ENCODE data around the gene CNTNAP5. TPM values are rescaled to one million over a fixed set of nuclear protein-coding genes. Genes with fewer than 3 reads are reported as not detected.

The CNTNAP5 gene
- total and polyA plus RNA-seq, 5 donors from 2014 or later: not detected

DNA sequence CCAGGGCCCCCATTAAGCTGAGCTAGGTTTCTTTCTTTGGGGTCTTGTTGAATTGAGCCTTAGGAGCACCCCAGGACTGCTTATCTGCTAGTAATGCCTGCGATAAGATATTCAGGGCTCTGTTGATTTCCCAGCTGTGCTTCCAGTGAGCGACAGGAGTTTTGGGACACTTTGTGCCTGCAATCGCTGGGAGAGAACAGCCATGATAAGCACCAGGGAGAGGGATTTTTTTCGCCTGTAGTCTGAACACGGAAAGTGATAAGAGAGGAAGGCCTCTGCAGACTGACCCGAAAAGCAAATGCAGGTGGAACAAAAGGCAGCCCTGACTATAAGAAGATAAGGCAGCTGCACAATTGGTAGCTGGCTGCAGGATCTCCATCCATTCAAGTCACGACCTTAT lies 244.3 kb downstream of the CNTNAP5 start:
- Histone ChIP-seq H3K9me3 (ENCODE audit: control insufficient read depth in 2 of 2, low read length in 2 of 2) (peaks cover 4 to 8% of the 10 kb centered on the region in 2 experiments), H3K27me3 (ENCODE audit: control insufficient read depth, insufficient read depth, low read length) (no peaks in the 10 kb centered on the region), H3K27ac (ENCODE audit: insufficient read depth, low read length, poor library complexity, severe bottlenecking) (no peak overlapping the region), H3K4me1 (ENCODE audit: control insufficient read depth, insufficient read depth, low read length, poor library complexity, severe bottlenecking) (no peaks in the 10 kb centered on the region), H3K4me3 (ENCODE audit: low read depth, low read length) (no peak overlapping the region), H3K36me3 (ENCODE audit: control insufficient read depth, insufficient read depth, low read length) (no peaks in the 10 kb centered on the region)
- no peaks in the 10 kb centered on the region for H3K4me1 Mint-ChIP-seq
- no peak for ATAC-seq (ENCODE audit: low read depth in 2 of 2)
- H3K9me3 Mint-ChIP-seq: peaks cover 0 to 13% (median 7%) of the 10 kb centered on the region in 7 donors
- H3K27me3 Mint-ChIP-seq: no peaks in the 10 kb centered on the region
- no peaks in the 10 kb centered on the region for H3K36me3 Mint-ChIP-seq
- no peak overlapping the region for H3K27ac Mint-ChIP-seq
- no peak overlapping the region for H3K4me3 Mint-ChIP-seq
- no peak for DNase-seq

DNA sequence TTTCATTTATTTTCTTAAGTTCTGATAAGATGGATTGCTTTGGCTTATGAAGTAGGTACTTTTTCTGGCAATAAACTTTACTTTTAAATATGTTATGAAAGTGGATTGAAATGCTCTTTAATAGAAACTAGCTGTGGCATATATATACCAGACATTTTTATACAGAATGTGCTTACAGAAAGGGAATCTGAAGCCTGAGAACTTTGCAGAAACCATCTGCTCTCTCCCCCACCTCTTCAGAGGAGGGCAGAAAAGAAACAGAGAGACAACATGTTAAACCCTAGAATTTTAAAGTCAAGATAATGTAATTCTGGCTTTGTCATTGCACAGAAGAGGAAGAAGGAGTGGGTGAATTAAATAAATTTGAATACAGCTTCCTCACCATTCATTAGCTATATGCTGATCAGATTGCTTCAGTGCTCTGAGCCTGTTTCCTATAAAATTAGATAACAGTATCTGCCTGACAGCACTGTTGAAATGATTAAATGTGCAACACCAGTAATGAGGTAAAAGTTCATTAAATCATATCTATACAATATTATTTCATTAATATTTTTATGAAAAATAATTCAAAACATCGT lies 247.3 kb downstream of the CNTNAP5 start:
- Mint-ChIP-seq H3K4me3 (no peak overlapping the region), H3K4me1 (no peaks in the 10 kb centered on the region), H3K9me3 (peaks cover 0 to 17% (median 4%) of the 10 kb centered on the region in 7 donors), H3K27ac (no peak overlapping the region), H3K27me3 (no peaks in the 10 kb centered on the region), H3K36me3 (no peaks in the 10 kb centered on the region)
- H3K9me3 ChIP-seq (ENCODE audit: control insufficient read depth in 2 of 2, low read length in 2 of 2): peaks cover 0 to 4% of the 10 kb centered on the region in 2 experiments
- no peaks in the 10 kb centered on the region for H3K4me1 ChIP-seq (ENCODE audit: control insufficient read depth, insufficient read depth, low read length, poor library complexity, severe bottlenecking)
- no peaks in the 10 kb centered on the region for H3K36me3 ChIP-seq (ENCODE audit: control insufficient read depth, insufficient read depth, low read length)
- no peak overlapping the region for H3K4me3 ChIP-seq (ENCODE audit: low read depth, low read length)
- no peak overlapping the region for H3K27ac ChIP-seq (ENCODE audit: insufficient read depth, low read length, poor library complexity, severe bottlenecking)
- no peaks in the 10 kb centered on the region for H3K27me3 ChIP-seq (ENCODE audit: control insufficient read depth, insufficient read depth, low read length)
- DNase-seq (no peak), ATAC-seq (ENCODE audit: low read depth in 2 of 2) (no peak)

DNA sequence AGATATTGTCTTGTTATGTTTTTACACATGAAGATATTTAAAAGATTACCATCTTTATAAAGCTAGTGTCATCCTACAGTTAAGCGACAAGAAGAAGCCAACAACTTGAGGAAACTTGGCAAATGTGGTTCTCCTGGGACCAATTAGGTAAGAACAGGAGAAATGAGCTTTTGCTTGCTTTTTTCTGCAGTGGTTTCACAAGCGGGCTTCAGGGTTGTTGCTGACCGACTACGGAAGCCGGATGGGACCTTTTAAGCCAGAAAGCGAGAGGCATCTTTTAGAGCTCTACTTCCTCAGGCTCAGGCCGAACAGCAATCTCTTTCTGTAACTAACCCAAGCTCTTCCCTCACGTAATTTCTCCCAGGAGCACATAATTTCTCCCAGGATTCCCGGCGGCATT lies 256.5 kb downstream of the CNTNAP5 start:
- ATAC-seq (ENCODE audit: low read depth in 2 of 2) (no peak), DNase-seq (no peak)
- Mint-ChIP-seq H3K4me1 (no peaks in the 10 kb centered on the region), H3K36me3 (no peaks in the 10 kb centered on the region), H3K27me3 (no peaks in the 10 kb centered on the region), H3K4me3 (no peak overlapping the region), H3K9me3 (peaks cover 0 to 10% (median 4%) of the 10 kb centered on the region in 7 donors), H3K27ac (no peak overlapping the region)
- no peaks in the 10 kb centered on the region for H3K27me3 ChIP-seq (ENCODE audit: control insufficient read depth, insufficient read depth, low read length)
- H3K27ac ChIP-seq (ENCODE audit: insufficient read depth, low read length, poor library complexity, severe bottlenecking): no peak overlapping the region
- no peak overlapping the region for H3K4me3 ChIP-seq (ENCODE audit: low read depth, low read length)
- H3K36me3 ChIP-seq (ENCODE audit: control insufficient read depth, insufficient read depth, low read length): no peaks in the 10 kb centered on the region
- H3K9me3 ChIP-seq (ENCODE audit: control insufficient read depth in 2 of 2, low read length in 2 of 2): peaks cover 0 to 2% of the 10 kb centered on the region in 2 experiments
- H3K4me1 ChIP-seq (ENCODE audit: control insufficient read depth, insufficient read depth, low read length, poor library complexity, severe bottlenecking): no peaks in the 10 kb centered on the region

DNA sequence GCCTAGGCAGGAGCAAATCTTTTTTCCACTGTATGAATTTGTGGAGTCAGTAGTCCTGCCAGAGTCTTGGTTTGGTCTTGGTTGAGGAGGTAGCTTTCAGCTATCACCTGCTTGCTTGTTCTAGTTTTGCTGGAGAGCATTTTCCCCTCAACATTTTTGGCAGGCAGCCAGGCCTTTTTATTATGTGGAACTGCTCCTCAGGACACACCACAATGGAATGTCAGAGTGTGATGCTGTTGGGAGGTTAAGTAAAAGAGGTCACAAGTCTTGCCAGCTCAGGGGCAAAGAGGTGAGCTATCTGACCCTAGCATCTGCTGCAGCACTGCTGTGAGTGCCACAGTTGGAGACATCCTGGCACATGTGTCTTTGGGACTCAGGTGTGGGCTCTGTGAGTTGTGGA lies 258.0 kb downstream of the CNTNAP5 start:
- no peak for ATAC-seq (ENCODE audit: low read depth in 2 of 2)
- Mint-ChIP-seq H3K9me3 (peaks cover 0 to 10% (median 4%) of the 10 kb centered on the region in 7 donors), H3K4me3 (no peak overlapping the region), H3K27ac (no peak overlapping the region), H3K4me1 (no peaks in the 10 kb centered on the region), H3K27me3 (no peaks in the 10 kb centered on the region), H3K36me3 (no peaks in the 10 kb centered on the region)
- H3K27me3 ChIP-seq (ENCODE audit: control insufficient read depth, insufficient read depth, low read length): no peaks in the 10 kb centered on the region
- no peak for DNase-seq
- peaks cover 0 to 2% of the 10 kb centered on the region in 2 experiments for H3K9me3 ChIP-seq (ENCODE audit: control insufficient read depth in 2 of 2, low read length in 2 of 2)
- H3K36me3 ChIP-seq (ENCODE audit: control insufficient read depth, insufficient read depth, low read length): no peaks in the 10 kb centered on the region
- no peak overlapping the region for H3K27ac ChIP-seq (ENCODE audit: insufficient read depth, low read length, poor library complexity, severe bottlenecking)
- no peaks in the 10 kb centered on the region for H3K4me1 ChIP-seq (ENCODE audit: control insufficient read depth, insufficient read depth, low read length, poor library complexity, severe bottlenecking)
- H3K4me3 ChIP-seq (ENCODE audit: low read depth, low read length): no peak overlapping the region

DNA sequence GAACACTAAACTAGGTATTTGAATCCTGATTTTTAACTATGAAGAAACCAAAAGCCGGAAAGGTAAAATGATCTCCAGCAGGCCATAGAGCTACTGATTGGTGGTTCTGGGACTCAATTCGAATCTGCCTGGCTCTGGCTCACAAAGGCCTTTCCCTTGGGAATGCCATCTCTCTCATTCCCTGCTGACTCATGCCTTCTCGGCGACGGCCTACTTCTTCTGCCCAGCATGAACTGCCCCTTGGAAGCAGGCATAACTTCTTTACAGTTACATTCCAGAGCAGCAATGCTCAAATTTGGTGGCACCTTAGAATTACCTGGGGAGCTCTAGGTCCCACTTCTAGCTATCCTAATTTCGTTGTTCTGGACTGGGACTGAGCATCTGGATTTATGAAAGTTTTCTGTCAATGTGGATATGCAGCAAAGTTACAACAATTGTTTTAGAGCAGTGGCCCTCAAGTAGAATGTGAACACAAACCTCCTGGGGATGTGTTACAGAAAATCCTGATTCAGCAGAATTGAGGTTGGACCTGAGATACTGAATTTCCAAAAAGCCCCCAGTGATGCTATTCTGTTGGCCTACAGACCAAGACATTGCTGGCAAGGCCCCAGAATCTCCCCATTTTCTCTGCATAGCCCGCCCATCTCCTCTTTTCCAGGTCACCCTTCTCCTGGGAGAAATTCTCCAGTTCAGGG lies 261.1 kb downstream of the CNTNAP5 start:
- DNase-seq (no peak), ATAC-seq (ENCODE audit: low read depth in 2 of 2) (no peak)
- Mint-ChIP-seq H3K9me3 (peaks cover 0 to 12% (median 4%) of the 10 kb centered on the region in 7 donors), H3K4me1 (no peaks in the 10 kb centered on the region), H3K27ac (no peak overlapping the region), H3K27me3 (no peaks in the 10 kb centered on the region), H3K4me3 (no peak overlapping the region), H3K36me3 (no peaks in the 10 kb centered on the region)
- Histone ChIP-seq H3K27me3 (ENCODE audit: control insufficient read depth, insufficient read depth, low read length) (no peaks in the 10 kb centered on the region), H3K4me1 (ENCODE audit: control insufficient read depth, insufficient read depth, low read length, poor library complexity, severe bottlenecking) (no peaks in the 10 kb centered on the region), H3K4me3 (ENCODE audit: low read depth, low read length) (no peak overlapping the region), H3K36me3 (ENCODE audit: control insufficient read depth, insufficient read depth, low read length) (no peaks in the 10 kb centered on the region), H3K9me3 (ENCODE audit: control insufficient read depth in 2 of 2, low read length in 2 of 2) (peaks cover 0 to 2% of the 10 kb centered on the region in 2 experiments), H3K27ac (ENCODE audit: insufficient read depth, low read length, poor library complexity, severe bottlenecking) (no peak overlapping the region)

DNA sequence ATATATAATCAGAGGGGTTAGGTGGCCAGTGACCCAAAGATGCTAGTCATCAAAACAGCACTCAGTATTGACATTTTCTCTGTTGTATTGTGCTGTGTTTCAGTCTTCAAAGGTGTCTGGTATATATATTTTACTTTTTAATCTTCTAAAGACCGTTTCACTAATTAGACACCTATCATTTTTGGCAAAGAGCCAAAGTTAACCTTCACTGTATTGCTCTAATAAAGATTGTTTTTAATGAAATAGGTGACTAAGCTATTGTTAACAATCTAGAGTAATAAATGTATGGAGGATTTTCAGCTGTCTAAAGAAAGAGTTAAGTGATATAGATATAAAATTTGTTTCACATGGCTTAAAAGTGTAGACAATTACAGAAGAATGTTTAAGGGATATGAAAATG lies 264.0 kb downstream of the CNTNAP5 start:
- Histone ChIP-seq H3K9me3 (ENCODE audit: control insufficient read depth in 2 of 2, low read length in 2 of 2) (no peaks in the 10 kb centered on the region), H3K27me3 (ENCODE audit: control insufficient read depth, insufficient read depth, low read length) (no peaks in the 10 kb centered on the region), H3K36me3 (ENCODE audit: control insufficient read depth, insufficient read depth, low read length) (no peaks in the 10 kb centered on the region), H3K4me1 (ENCODE audit: control insufficient read depth, insufficient read depth, low read length, poor library complexity, severe bottlenecking) (no peaks in the 10 kb centered on the region), H3K4me3 (ENCODE audit: low read depth, low read length) (no peak overlapping the region), H3K27ac (ENCODE audit: insufficient read depth, low read length, poor library complexity, severe bottlenecking) (no peak overlapping the region)
- no peak for ATAC-seq (ENCODE audit: low read depth in 2 of 2)
- no peak for DNase-seq
- no peaks in the 10 kb centered on the region for H3K36me3 Mint-ChIP-seq
- H3K4me1 Mint-ChIP-seq: no peaks in the 10 kb centered on the region
- no peaks in the 10 kb centered on the region for H3K27me3 Mint-ChIP-seq
- peaks cover 0 to 12% (median 5%) of the 10 kb centered on the region in 7 donors for H3K9me3 Mint-ChIP-seq
- no peak overlapping the region for H3K4me3 Mint-ChIP-seq
- H3K27ac Mint-ChIP-seq: no peak overlapping the region

DNA sequence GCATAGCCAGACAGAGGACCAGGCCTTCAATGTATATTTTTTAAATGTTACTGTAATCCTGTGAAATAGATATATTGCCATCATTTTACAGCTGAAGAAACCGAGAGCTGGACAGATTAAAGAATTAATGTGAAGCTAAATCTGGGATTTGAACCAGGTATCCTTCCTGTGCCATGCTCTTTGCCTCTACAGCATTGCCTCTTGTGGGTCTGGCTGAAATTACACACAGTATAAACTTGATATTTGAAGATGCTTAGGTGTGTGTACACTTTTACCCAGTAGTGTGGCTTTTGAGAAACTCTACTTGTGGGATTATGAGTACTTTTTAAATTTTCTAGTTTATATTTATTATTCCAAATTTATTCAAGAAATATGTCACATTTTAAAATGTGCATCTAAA lies 264.5 kb downstream of the CNTNAP5 start:
- Histone ChIP-seq H3K27ac (ENCODE audit: insufficient read depth, low read length, poor library complexity, severe bottlenecking) (no peak overlapping the region), H3K36me3 (ENCODE audit: control insufficient read depth, insufficient read depth, low read length) (no peaks in the 10 kb centered on the region), H3K4me1 (ENCODE audit: control insufficient read depth, insufficient read depth, low read length, poor library complexity, severe bottlenecking) (no peaks in the 10 kb centered on the region), H3K27me3 (ENCODE audit: control insufficient read depth, insufficient read depth, low read length) (no peaks in the 10 kb centered on the region), H3K9me3 (ENCODE audit: control insufficient read depth in 2 of 2, low read length in 2 of 2) (no peaks in the 10 kb centered on the region), H3K4me3 (ENCODE audit: low read depth, low read length) (no peak overlapping the region)
- H3K36me3 Mint-ChIP-seq: no peaks in the 10 kb centered on the region
- DNase-seq: no peak
- H3K4me3 Mint-ChIP-seq: no peak overlapping the region
- H3K9me3 Mint-ChIP-seq: peaks cover 0 to 12% (median 2%) of the 10 kb centered on the region in 7 donors
- H3K4me1 Mint-ChIP-seq: no peaks in the 10 kb centered on the region
- H3K27me3 Mint-ChIP-seq: no peaks in the 10 kb centered on the region
- ATAC-seq (ENCODE audit: low read depth in 2 of 2): no peak
- H3K27ac Mint-ChIP-seq: no peak overlapping the region

DNA sequence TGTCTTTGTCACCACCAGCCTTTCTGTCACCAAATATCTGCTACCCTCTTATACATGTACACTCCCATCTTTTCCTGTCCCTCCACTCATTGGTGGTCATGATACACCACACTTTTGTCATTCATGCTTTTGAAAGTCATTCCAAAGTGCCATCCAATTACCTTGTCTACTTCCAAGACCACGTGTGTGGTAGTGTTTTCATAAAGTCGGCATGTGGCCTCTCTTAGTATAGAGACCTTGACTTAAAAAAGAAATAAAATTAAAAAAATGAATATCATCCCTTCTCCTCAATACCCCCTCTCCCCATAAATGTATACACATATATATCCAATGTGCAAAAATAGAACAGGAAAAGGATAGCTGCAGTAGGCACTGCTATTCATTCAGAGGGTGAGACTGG lies 271.4 kb downstream of the CNTNAP5 start:
- H3K27me3 ChIP-seq (ENCODE audit: control insufficient read depth, insufficient read depth, low read length): no peaks in the 10 kb centered on the region
- Mint-ChIP-seq H3K4me3 (no peak overlapping the region), H3K4me1 (no peaks in the 10 kb centered on the region), H3K9me3 (peaks cover 3 to 18% (median 8%) of the 10 kb centered on the region in 7 donors), H3K36me3 (no peaks in the 10 kb centered on the region), H3K27ac (no peak overlapping the region), H3K27me3 (no peaks in the 10 kb centered on the region)
- H3K4me3 ChIP-seq (ENCODE audit: low read depth, low read length): no peak overlapping the region
- no peak overlapping the region for H3K27ac ChIP-seq (ENCODE audit: insufficient read depth, low read length, poor library complexity, severe bottlenecking)
- DNase-seq (no peak), ATAC-seq (ENCODE audit: low read depth in 2 of 2) (no peak)
- no peaks in the 10 kb centered on the region for H3K4me1 ChIP-seq (ENCODE audit: control insufficient read depth, insufficient read depth, low read length, poor library complexity, severe bottlenecking)
- H3K36me3 ChIP-seq (ENCODE audit: control insufficient read depth, insufficient read depth, low read length): no peaks in the 10 kb centered on the region
- peaks cover 0 to 5% of the 10 kb centered on the region in 2 experiments for H3K9me3 ChIP-seq (ENCODE audit: control insufficient read depth in 2 of 2, low read length in 2 of 2)

All from CD4-positive, CD25-positive, alpha-beta regulatory T cell (primary cell).